EH (cell line): ENCODE data around the gene SLC41A3.
A peak's percentile ranks its signal among the peaks of the same experiment; 100 is the strongest.

Source experiments
- DNase-seq: peaks from one replicate; pipeline ENCODE4 v3.0.0-alpha.2; 2015; ENCODE audit warnings: low read depth

SLC41A3 gene

GRCh38 chr3:126026761-126027160, 57.2 kb downstream of the SLC41A3 start:
- no peak for DNase-seq

DNA sequence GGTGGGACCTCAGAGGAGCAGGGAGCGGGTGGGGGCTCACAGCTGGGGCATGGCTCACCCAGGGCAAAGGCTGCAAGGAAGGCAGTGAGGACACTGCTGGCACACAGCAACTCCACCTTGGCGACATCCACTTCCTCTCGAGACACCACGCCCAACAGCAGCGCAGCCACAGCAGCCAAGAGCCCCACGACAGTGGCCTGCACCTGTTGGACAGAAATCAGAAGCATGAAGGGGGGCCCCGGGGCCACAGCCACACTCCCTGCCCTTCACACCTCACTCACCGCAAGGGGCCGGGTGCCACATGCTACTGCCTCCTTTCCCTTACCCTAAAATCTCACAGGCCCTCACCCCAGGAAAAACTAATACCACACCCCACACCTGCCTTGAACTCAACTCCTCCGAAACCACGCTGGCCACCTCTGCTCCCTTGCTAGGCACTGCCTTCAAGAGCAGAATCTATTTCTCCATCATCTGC, 57.6 kb downstream of the SLC41A3 start:
- no peak for DNase-seq

DNA sequence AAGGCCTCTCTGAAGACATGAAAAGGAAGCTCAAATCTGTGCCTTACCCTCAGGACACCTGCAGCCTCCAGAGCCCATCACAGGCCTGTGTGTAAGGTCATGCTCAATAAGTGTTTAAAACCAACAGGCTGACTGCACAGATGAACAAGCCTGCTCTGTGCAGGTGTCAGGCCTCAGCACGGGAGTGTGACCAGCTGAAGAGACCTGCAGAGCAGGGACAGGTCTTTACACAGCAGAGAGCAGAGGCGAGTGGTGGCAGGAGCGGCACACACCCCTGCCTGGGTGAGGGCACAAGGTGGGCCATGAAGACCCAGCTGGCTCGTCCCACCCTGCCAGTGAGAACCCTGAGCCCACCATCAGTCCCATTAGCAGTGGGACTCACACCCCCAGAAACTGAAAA, 58.1 kb downstream of the SLC41A3 start:
- DNase-seq, result no peak

DNA sequence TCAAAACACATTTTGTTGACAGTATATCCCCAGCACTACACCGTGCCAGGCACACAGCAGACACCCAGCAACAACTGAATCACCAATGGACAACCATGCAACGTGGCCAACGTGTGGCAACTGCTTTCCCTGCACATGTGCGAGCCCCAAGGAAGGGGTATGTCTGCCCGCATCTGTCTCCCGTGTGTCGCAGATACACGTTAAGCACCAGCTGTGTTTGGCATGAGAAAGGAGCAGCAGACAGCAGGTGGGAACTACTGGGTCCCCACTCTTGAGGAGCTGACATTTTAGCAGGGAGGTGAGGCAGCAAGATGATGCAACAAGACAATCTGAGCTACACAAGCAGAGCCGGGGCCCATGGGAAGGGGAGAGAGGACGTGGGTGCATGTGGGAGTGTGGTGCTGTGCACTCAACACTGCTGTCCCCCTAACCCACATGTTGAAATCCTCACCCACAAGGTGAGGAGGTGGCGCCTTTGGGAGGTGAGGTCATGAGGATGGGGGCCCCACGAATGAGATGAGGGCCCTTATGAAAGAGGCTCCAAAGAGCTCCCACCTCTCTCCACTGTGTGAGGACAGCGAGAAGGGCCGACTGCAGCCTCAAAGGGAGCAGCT, 58.7 kb downstream of the SLC41A3 start:
- no peak for DNase-seq

DNA sequence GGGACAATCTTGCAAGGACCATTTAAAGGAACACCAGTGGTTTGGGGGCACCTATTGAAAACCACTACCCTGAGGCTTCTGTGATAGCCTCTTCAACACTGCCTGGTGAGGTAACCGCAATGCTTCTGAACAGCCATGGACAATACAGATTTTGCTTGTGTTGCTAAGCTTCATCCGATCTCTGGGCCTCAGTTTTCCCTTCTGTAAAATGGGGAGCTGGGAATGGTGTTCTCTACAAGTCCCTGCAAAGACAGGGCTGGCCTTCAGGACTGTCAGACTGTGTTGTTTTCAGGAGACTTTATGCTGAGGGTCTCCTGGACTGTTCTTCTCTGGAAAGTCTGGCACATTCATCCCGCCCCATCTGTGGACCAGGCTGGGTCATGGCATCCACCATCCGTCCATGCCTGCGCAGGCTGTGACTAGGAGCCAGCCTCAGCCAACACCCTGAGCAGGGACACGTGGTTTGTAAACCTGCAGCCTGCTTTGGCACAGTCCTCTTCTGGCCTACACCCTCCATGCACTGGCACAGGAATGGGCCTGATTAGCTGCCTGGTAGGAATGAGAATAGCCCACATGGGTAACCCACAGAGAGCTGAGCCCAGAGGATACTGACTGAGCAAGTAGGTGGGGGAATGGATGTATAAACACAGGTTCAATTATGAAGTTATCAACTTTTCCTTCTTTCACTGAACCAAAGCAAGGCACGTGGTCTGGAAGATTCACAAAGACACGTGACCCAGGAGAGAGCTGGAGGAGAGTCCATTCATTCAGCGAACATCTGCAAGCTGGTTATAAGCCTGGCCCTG, 59.7 kb downstream of the SLC41A3 start:
- DNase-seq, result no peak

GRCh38 chr3:126023390-126023789, 60.5 kb downstream of the SLC41A3 start:
- DNase-seq, result no peak

DNA sequence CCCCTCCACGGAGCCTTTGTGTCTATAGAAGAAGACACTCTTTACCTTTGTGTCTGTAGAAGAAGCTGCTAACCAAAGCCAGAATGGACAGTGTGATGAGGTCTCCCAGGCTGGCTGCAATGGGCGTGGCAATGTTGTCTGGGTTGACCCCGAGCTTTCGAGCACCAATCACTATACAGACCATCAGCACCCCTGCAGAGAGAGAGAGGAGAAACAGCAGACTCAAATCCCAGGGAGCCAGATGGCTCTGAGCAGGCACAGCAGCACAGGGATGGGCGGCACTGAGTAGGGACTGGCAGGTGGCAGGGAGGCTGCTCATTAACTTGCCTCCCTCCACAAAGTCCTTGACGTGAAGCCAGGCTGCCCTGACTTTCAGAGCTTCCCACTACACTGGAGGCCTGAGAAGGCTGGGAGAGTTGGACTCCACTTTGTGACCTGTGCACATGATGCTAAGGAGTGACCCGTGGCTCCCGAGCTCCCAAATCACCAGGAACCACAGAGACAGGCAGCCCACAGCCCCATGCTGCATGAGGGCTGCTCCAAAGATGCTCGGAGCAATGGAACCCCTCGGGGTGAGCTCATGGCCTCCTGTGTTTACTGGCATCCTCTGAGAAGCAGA, 61.1 kb downstream of the SLC41A3 start:
- no peak for DNase-seq

- no peak for DNase-seq
Measured at GRCh38 chr3:126021702-126022101, 62.2 kb downstream of the SLC41A3 start.

DNA sequence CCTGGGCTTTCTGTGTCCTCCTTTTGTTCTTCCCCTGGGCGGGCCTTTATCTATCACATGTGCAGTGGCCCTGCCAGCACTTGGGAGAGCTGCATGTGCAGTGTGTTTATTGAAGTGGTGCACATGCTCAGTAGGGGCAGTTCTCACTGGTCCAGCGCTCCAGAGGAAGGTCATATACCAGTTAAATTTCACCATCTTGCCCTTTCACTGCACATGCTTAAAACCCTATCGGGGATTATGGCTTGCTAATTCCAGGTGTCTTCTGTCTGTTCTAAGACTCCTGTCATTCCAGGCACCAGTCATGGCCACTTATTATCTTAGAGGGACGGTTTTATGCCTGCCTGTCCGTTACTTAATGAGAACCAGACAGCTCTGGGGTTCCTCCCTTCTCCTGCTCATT, 62.7 kb downstream of the SLC41A3 start:
- no peak for DNase-seq

DNA sequence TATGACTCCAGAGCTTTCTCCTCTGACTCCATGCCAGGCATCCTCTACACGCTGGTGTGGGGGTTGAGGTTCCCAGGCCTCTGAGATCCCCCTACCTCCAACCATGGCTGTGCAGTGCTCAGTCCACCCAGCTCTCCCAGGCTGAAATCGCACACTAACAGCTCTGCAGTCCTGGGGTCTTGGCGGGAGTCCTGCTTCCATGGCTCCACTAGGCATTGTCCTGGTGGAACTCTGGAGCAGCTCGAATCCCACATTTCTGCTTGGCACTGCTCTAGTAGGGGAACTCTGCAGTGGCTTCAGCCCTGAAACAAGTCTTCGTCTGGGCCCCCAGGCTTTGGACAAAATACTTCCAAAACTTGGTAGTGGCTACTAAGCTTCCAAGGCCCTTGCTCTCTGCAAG, 64.2 kb downstream of the SLC41A3 start:
- DNase-seq, result no peak

DNA sequence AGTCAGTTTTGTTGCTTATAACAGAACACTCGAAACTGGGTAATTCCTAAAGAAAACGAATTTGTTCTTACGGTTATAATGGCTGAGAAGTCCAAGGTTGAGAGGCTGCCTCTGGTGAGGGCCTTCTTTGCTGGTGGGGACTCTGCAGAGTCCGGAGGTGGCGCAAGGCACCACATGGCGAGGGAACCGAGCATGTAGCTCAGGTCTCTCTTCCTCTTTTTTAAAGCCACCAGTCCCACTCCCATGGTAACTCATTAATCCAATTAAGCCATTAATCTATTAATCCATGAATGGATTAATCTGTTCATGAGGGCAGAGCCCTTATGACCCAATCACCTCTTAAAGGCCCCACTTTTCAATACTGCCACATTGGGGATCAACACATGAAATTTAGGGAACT, 64.9 kb downstream of the SLC41A3 start:
- no peak for DNase-seq

DNA sequence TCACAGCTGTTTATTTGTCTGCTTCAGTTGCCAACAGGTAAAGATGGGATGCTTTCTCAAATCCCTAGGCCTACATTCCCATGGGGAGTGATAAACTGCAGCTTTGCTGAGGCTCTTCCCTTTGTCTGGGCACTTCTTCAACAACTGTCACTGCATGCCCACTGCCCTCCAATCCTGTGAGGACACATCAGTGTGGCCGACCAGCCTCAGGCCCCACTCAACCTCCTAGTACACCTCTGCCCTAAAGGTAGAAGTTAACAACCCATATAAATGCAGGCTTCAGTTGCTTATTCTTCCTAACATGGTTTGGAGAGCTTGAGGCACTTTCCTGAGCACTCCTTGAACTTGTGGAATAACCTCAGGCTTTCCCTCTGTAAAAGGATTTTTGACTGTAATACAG, 65.4 kb downstream of the SLC41A3 start:
- DNase-seq, result no peak

- no peak for DNase-seq
Measured at GRCh38 chr3:126017362-126017761, 66.6 kb downstream of the SLC41A3 start.

DNA sequence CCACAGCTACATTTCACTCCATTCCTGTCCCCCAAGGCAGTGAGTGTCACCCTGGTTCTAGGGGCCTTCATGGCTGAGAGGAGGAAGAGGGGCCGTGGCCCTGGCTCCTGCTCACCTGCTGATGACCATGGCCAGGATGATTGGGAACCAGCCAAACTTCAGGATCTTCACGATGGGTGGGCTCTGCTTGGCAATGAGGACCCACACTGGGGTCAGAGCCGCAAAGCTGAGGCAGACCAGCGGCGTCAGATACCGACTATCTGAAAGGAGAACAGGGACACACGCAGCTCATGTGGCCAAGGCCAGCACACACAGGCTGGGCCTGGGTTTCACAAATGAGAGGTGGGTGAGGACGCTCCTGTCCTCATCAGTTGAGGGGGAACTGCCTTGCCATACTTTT, 67.3 kb downstream of the SLC41A3 start:
- DNase-seq, result no peak

GRCh38 chr3:126015075-126015474, 68.8 kb downstream of the SLC41A3 start:
- no peak for DNase-seq

DNA sequence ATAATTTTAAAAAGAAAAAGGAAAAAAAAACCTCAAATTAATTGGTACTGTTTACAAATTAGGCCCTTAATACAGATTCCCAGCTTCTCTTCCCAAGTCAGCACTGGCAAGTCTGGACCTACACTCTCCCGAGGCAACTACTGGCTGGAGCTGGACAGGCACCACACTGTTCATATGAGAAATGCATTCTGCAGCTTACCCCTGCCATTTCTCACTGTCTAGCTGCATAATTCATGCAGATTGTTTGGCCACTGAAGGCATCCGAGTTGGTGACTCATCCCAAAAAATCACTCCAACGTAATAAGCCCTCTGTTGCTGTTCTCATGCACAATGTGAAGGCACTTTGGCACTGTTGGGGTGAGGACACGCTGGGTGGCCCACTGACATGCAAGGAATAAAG, 69.7 kb downstream of the SLC41A3 start:
- DNase-seq, result peak; percentile 85

- DNase-seq, result no peak
Measured at GRCh38 chr3:126013751-126014156, 70.2 kb downstream of the SLC41A3 start.

DNA sequence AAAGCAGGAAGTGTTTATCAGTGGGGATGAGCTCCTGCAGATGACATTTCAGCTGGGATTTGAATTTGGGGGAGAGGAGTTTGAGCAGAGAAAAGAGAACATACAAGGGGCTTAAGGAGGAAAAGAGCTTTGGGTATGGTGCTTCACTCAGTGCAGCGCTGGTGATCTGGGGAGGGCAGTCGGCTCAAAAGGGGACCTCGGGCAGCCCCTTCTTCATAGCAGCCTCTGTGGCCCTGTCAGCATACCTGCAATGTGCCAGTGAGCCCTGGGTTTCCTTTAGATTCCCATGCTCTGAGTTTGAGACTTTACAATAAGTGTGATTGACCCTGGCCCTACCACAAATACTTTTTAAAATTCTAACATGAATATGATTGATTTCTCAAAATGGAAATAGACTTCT, 74.7 kb downstream of the SLC41A3 start:
- DNase-seq, result no peak

- no peak for DNase-seq
Measured at GRCh38 chr3:126008219-126008618, 75.7 kb downstream of the SLC41A3 start.

DNA sequence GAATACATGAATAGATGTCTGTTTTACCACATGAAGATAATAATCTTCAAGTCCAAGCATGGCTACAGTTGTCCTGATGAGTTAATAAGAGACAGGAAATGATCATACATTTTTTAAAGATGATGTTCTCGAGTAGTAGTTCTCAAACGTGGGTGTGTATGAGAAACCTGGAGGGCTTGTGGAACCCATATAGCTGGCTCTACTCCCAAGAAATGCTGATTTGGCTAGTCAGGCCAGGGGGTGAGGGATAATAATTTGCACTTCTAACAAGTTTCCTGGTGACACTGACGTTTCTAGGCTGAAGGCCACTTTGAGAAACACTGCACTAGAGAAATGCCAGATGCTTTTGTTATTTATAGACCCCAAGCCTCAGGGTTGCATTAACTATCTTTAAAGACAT, 78.0 kb downstream of the SLC41A3 start:
- peak; percentile 92 for DNase-seq

DNA sequence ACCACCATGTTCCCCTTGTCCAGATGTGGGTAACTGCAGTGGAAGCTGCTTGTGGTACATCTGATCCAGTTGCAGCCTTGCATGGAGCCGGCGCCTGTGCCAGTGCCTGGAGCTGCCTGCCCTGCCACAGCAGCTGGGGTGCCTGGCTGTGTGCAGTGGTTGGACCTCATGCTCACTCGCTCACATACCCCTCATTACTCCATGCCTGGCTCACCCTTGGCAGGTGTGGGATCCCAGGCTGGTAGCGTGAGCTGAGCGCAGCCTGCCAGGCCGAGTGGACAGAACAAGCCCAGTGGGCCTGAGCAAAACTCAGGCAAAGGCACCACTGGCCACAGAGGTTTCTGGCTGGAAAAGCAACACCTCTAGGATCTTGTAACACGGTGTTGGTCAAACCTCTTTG, 79.2 kb downstream of the SLC41A3 start:
- DNase-seq, result no peak

DNA sequence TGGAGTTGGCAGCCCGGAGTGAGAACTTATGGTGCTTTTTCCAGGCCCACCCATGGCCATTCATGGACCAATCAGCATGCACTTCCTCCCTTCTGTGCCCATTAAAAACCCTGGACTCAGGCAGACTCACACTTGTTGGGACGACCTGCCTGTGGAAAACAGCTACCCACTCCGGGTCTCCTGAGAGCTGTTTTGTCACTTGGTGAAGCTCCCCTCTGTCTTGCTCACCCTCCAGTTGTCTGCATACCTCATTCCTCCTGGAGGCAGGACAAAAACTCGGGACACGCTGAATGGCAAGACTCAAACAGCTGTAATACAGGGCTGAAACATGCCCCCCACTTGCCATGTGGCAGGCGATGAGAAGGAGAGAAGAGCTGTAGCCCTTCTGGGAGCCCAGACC, 79.7 kb downstream of the SLC41A3 start:
- no peak for DNase-seq

- DNase-seq, result no peak
Measured at GRCh38 chr3:126003447-126004190, 80.3 kb downstream of the SLC41A3 start.
